Right lung (tissue), 5 donors: Measurements from ENCODE around the gene CLPTM1. TPM values are rescaled to one million over a fixed set of nuclear protein-coding genes. Genes with fewer than 3 reads are reported as not detected.

Source experiments
- polyA plus RNA-seq, 5 donors: library from polyadenylated mRNA; unstranded; fragments of 120-200 nt; gene quantifications; one replicate each; pipeline versions ENCODE4 v1.2.1 to v1.2.3, GENCODE V29; 2013; ENCODE audit warnings: inconsistent platforms in 1 of 5, low replicate concordance in 1 of 5; ENCODE audit not compliant: insufficient read length in 5 of 5, insufficient read depth in 1 of 5

The CLPTM1 gene
- polyA plus RNA-seq, 5 donors: 55.4 to 78.7 (median 67.1) TPM

Other genes with a start within 250 kb of the CLPTM1 start
- gene BCL3, start 206.7 kb upstream of the CLPTM1 start, polyA plus RNA-seq: 10 to 100 TPM in 4 of 5 donors, 1 to 10 TPM in 1; 7.8 to 17.7 (median 13.4) TPM
- 1 to 10 TPM; 2.6 to 4.6 (median 4.3) TPM for gene CBLC, start 177.5 kb upstream of the CLPTM1 start, polyA plus RNA-seq
- gene BCAM, start 146.3 kb upstream of the CLPTM1 start, polyA plus RNA-seq: 100 to 1,000 TPM in 4 of 5 donors, 10 to 100 TPM in 1; 95.9 to 268 (median 141) TPM
- gene NECTIN2, start 109.1 kb upstream of the CLPTM1 start, polyA plus RNA-seq: 10 to 100 TPM; 65.3 to 86.5 (median 74.5) TPM
- 10 to 100 TPM; 29.9 to 51.4 (median 32.4) TPM for gene TOMM40, start 64.1 kb upstream of the CLPTM1 start, polyA plus RNA-seq
- 10 to 100 TPM; 19.3 to 55.8 (median 26.2) TPM for gene APOE, start 49.6 kb upstream of the CLPTM1 start, polyA plus RNA-seq
- gene APOC1, start 40.8 kb upstream of the CLPTM1 start, polyA plus RNA-seq: 10 to 100 TPM in 4 of 5 donors, 1 to 10 TPM in 1; 7.0 to 16.3 (median 13.2) TPM
- under 1 TPM in 1 of 5 donors, not detected in 4; 0.30 TPM for gene APOC4, start 13.1 kb upstream of the CLPTM1 start, polyA plus RNA-seq
- gene APOC2, start 9.3 kb upstream of the CLPTM1 start, polyA plus RNA-seq: 1 to 10 TPM in 1 of 5 donors, under 1 TPM in 2, not detected in 2; 0.21 to 7.5 (median 0.25) TPM
- gene RELB, start 46.1 kb downstream of the CLPTM1 start, polyA plus RNA-seq: 1 to 10 TPM; 3.4 to 6.9 (median 4.7) TPM
- gene CLASRP, start 83.7 kb downstream of the CLPTM1 start, polyA plus RNA-seq: 10 to 100 TPM; 62.9 to 92.4 (median 82.9) TPM
- gene ZNF296, start 121.1 kb downstream of the CLPTM1 start, polyA plus RNA-seq: 1 to 10 TPM in 2 of 5 donors, under 1 TPM in 3; 0.39 to 2.0 (median 0.93) TPM
- 10 to 100 TPM; 17.0 to 24.9 (median 21.5) TPM for gene GEMIN7, start 123.9 kb downstream of the CLPTM1 start, polyA plus RNA-seq
- 10 to 100 TPM; 15.1 to 31.4 (median 21.0) TPM for gene PPP1R37, start 137.8 kb downstream of the CLPTM1 start, polyA plus RNA-seq
- under 1 TPM; 0.10 to 0.19 (median 0.12) TPM for gene NKPD1, start 205.6 kb downstream of the CLPTM1 start, polyA plus RNA-seq
- gene TRAPPC6A, start 222.9 kb downstream of the CLPTM1 start, polyA plus RNA-seq: 10 to 100 TPM; 18.7 to 37.7 (median 24.4) TPM
- 10 to 100 TPM in 3 of 5 donors, 1 to 10 TPM in 2; 8.3 to 12.7 (median 11.5) TPM for gene BLOC1S3, start 223.4 kb downstream of the CLPTM1 start, polyA plus RNA-seq